Fibroblast of pulmonary artery (primary cell): ENCODE data around the gene ZNF175.

Source experiments
- DNase-seq: peaks from one replicate; pipeline ENCODE4 v3.0.0-alpha.2; 2010; ENCODE audit warnings: low read depth
- H3K4me3 ChIP-seq: replicated peaks from 2 replicates; pipeline ENCODE4 v1.5.1; 2011; ENCODE audit warnings: low read depth, mild to moderate bottlenecking, control low read depth, low read length, moderate library complexity
- TF ChIP-seq, protein P1 (sequence below): IDR thresholded peaks from 2 replicates; pipeline ENCODE4 v1.5.1; 2011; ENCODE audit warnings: mild to moderate bottlenecking, control low read depth, low read length, inconsistent platforms; ENCODE audit errors: missing control alignments

The ZNF175 gene

DNA sequence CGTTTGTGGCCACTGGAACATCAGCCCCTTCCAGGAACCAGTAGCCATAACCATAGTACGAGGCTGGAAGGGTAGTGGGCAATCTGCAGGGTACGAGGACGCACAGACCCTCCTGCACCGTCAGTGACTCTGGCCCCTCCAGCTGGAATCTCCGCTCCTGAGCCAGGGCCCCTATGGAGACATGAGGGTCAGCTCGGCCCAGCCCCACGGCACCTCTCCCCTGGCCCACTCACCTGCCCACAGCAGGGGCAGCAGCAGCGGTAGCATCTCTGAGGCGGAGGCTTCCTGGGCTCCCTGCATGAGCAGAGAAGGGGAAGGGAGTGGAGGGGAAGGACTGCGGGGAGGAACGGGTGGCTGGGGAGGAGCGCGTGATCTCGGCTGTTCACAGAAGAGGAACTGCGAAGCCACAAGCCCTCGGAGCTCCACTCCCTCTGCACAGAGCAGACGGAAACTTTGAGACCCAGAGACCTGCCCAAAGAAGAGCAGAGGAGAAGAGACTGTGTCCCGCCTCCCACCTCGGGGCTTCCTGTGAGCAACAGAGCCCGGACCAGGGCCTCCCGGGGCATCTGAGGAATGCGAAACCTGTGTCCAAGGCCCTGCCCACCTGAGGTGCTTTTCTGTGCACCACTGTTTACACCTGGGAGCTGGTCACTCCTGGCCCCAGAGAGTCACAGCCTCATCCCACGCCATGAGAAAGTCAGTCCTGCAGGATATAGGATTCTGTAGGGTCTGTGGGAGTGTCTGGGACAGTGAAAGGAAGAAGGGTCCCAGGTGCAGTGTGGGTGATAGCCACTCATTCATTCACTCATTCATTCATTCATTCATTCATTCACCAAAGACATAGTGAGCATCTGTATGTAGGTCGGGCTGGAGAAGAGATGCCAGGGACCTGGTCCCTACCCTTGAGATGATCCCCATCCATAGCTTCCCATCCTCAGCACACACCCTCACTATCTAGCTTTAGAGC is 39.5 kb upstream of the ZNF175 start, which contains the start of gene SIGLEC6:
Gene SIGLEC6, minus strand, starts transcription at position 322 of the 967 bp plus-strand sequence. Its CDS starts 22 bp downstream, at position 300.
- TF ChIP-seq, protein P1, sequence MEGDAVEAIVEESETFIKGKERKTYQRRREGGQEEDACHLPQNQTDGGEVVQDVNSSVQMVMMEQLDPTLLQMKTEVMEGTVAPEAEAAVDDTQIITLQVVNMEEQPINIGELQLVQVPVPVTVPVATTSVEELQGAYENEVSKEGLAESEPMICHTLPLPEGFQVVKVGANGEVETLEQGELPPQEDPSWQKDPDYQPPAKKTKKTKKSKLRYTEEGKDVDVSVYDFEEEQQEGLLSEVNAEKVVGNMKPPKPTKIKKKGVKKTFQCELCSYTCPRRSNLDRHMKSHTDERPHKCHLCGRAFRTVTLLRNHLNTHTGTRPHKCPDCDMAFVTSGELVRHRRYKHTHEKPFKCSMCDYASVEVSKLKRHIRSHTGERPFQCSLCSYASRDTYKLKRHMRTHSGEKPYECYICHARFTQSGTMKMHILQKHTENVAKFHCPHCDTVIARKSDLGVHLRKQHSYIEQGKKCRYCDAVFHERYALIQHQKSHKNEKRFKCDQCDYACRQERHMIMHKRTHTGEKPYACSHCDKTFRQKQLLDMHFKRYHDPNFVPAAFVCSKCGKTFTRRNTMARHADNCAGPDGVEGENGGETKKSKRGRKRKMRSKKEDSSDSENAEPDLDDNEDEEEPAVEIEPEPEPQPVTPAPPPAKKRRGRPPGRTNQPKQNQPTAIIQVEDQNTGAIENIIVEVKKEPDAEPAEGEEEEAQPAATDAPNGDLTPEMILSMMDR: no peak
- no peak within 1 kb of the TSS for H3K4me3 ChIP-seq
- no peak for DNase-seq

- no peak for DNase-seq
- TF ChIP-seq, protein P1: no peak
- H3K4me3 ChIP-seq: no peak overlapping the region
Observed at GRCh38 chr19:51535535-51535934, 35.5 kb upstream of the ZNF175 start.

DNA sequence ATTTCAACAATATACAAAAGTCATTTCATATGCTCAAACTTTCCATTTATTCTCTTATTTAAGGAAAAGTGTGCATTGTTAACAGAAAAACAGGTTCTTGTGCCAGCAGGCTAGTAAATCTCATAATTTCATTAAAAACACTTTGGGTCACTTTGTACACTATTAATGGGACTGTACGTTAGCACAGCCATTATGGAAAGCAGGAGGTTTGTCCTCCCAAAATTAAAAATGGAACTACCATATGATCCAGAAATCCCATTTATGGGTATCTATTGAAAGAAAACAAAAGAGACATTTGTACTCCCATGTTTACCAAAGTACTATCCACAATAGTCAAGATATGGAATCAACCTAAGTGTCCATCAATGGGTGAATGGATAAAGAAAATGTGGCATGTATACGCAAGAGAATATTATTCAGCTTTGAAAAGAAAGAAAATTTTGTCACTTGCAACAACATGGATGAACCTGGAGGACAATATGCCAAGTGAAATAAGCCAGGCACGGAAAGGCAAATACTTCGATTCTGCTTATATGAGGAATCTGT is 31.2 kb upstream of the ZNF175 start:
- no peak overlapping the region for H3K4me3 ChIP-seq

DNA sequence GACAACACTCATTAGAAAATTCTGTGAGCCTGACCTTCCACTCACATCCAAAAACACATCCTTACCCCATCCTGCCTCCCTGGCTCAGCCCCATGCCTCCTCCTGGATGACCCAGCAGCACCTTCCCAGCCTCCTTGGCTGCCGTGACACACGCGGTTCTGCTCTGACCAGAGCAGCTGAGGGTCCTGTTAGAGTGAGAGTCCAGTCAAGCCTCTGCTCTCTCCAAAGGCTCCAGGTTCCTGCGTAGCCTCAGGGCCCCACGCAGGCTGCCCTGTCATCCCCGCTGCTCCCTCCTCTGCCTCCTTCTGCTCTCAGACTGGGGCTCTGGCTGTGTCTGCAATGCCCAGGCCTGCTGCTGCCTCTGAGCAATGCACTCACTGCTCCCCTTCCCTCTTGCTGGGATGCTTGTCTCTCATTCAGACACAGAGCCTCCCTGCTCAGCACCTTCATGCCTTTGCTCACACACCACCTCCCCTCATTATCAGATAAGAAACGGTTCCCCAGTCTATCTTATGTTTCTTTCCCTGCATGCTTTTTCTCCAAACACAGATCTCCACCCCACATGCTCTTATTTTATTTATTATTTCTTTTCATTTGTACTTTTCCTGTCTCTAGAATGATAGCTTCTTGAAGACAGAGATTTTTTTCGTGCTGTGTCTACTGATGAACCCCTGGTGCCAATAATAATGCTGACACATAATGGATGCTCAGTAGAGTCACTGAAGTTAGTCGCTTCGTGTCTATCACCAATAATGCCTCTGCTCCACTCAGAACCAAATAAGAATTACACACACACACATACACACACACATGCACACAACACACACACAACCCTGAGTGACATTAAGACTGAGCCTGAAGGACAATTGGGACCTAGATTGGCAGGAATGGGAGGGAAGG is 29.4 kb upstream of the ZNF175 start:
- DNase-seq: no peak
- TF ChIP-seq, protein P1: no peak
- H3K4me3 ChIP-seq: no peak overlapping the region

More for the DNA sequence above, 31.2 kb upstream of the ZNF175 start:
- TF ChIP-seq, protein P1: no peak
- no peak for DNase-seq

DNA sequence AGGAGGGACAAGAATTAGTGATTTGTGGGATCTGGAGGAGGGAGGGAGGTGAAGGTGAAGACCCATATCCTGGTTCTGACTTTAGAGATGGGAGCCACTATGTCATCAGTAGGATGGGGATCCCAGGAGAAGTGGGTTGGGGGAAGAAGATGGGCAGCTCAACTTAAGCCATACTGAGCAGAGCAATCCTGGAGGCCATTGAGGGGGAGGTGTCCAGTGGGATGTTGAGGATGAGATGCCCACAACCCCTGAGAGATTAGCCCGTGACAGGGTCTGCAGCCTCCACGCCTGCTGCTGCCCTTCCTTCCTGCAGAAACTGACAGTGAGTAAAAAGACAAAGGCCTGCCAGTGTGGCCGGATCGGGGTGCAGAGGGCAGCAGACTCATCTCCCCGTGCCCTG is 28.4 kb upstream of the ZNF175 start:
- no peak for DNase-seq
- TF ChIP-seq, protein P1: no peak
- no peak overlapping the region for H3K4me3 ChIP-seq

DNA sequence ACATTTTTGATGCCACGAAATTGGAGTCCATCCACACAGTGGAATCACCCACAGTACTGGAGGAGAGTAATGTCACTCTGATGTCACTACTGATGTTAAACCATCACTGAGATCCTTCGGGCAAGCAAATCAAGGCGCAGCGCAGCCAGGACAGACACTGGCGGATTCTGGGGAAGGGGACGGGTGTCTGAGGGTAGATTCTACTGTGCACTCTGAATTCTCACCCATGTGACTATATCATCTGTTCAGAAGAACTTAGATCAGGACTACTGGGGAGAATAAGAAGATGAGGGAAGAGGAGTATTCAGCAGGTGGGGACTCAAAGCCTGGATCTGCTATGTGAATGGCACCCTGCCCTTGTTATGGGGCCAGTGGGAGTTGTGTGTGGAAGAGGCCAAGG is 27.0 kb upstream of the ZNF175 start:
- TF ChIP-seq, protein P1: no peak
- no peak overlapping the region for H3K4me3 ChIP-seq
- DNase-seq: no peak
